NCI-H2171 treated with DMSO at 0.1 percent for 48 hours (cell line): ENCODE results near the gene WDFY1.
A peak's percentile ranks its signal among the peaks of the same experiment; 100 is the strongest.

Experiments
- DNase-seq: peaks from one replicate; lab custom pipeline; 2025; lab: John Stamatoyannopoulos, UW

WDFY1 gene

GRCh38 chr2:223930103-223930976 is 14.8 kb downstream of the WDFY1 start:
- no peak for DNase-seq

- no peak for DNase-seq
Measured at GRCh38 chr2:223929571-223930102, 15.5 kb downstream of the WDFY1 start.

- DNase-seq = no peak
Measured at GRCh38 chr2:223928113-223929006, 16.8 kb downstream of the WDFY1 start.

GRCh38 chr2:223925106-223925505 is 20.0 kb downstream of the WDFY1 start:
- DNase-seq = no peak

GRCh38 chr2:223923976-223924375 is 21.2 kb downstream of the WDFY1 start:
- DNase-seq = no peak

GRCh38 chr2:223922308-223922707 is 22.8 kb downstream of the WDFY1 start:
- DNase-seq = no peak

GRCh38 chr2:223921204-223921603 is 23.9 kb downstream of the WDFY1 start:
- DNase-seq = no peak

GRCh38 chr2:223920109-223920508 is 25.0 kb downstream of the WDFY1 start:
- no peak for DNase-seq

GRCh38 chr2:223918671-223919134 is 26.4 kb downstream of the WDFY1 start:
- no peak for DNase-seq

- DNase-seq = no peak
Measured at GRCh38 chr2:223916181-223916920, 28.8 kb downstream of the WDFY1 start.

- DNase-seq = no peak
Measured at GRCh38 chr2:223915071-223915470, 30.1 kb downstream of the WDFY1 start.

- DNase-seq = no peak
Measured at GRCh38 chr2:223914324-223914723, 30.8 kb downstream of the WDFY1 start.

GRCh38 chr2:223909001-223909741 is 36.0 kb downstream of the WDFY1 start:
- DNase-seq = no peak

GRCh38 chr2:223908304-223908998 is 36.7 kb downstream of the WDFY1 start:
- no peak for DNase-seq

- DNase-seq = no peak
Measured at GRCh38 chr2:223905996-223906395, 39.1 kb downstream of the WDFY1 start.

- no peak for DNase-seq
Measured at GRCh38 chr2:223901854-223902253, 43.3 kb downstream of the WDFY1 start.

GRCh38 chr2:223901311-223901710 is 43.8 kb downstream of the WDFY1 start:
- DNase-seq = peak; percentile 26

GRCh38 chr2:223900531-223900930 is 44.6 kb downstream of the WDFY1 start:
- no peak for DNase-seq

GRCh38 chr2:223900066-223900465 is 45.1 kb downstream of the WDFY1 start:
- DNase-seq = no peak

GRCh38 chr2:223897669-223898330 is 47.3 kb downstream of the WDFY1 start:
- DNase-seq = no peak
